HG02943 (cell line): ENCODE measurements around the gene PDCD1.

ENCODE experiments used
- ATAC-seq: cut with Tn5 transposase; IDR thresholded peaks from one replicate; pipeline ENCODE4 v1.9.1; 2021; ENCODE audit warnings: mild to moderate bottlenecking, low read depth, moderate library complexity; ENCODE audit not compliant: unreplicated experiment

PDCD1 gene

GRCh38 chr2:241865957-241866789 lies 7.5 kb upstream of the PDCD1 start:
- no peak for ATAC-seq

- ATAC-seq, result no peak
Measured at GRCh38 chr2:241865416-241865956, 6.8 kb upstream of the PDCD1 start.

- ATAC-seq, result no peak
Measured at GRCh38 chr2:241864850-241865213, 6.1 kb upstream of the PDCD1 start.

- ATAC-seq, result no peak
Measured at GRCh38 chr2:241864168-241864849, 5.6 kb upstream of the PDCD1 start.

GRCh38 chr2:241863536-241863954 lies 4.9 kb upstream of the PDCD1 start:
- ATAC-seq, result no peak

- ATAC-seq, result no peak
Measured at GRCh38 chr2:241862775-241863535, 4.3 kb upstream of the PDCD1 start.

- no peak for ATAC-seq
Measured at GRCh38 chr2:241862093-241862492, 3.4 kb upstream of the PDCD1 start.

- no peak for ATAC-seq
Measured at GRCh38 chr2:241861264-241861663, 2.6 kb upstream of the PDCD1 start.

- ATAC-seq, result no peak
Measured at GRCh38 chr2:241860184-241861078, 1.7 kb upstream of the PDCD1 start.

- ATAC-seq, result no peak
Measured at GRCh38 chr2:241859436-241860183, 916 bp upstream of the PDCD1 start.

GRCh38 chr2:241859017-241859435 lies 332 bp upstream of the PDCD1 start:
- no peak for ATAC-seq

- ATAC-seq, result no peak
Measured at GRCh38 chr2:241857572-241858121, 1.0 kb downstream of the PDCD1 start.

GRCh38 chr2:241857041-241857541 lies 1.6 kb downstream of the PDCD1 start:
- ATAC-seq, result no peak

- ATAC-seq, result no peak
Measured at GRCh38 chr2:241855888-241856422, 2.7 kb downstream of the PDCD1 start.

- no peak for ATAC-seq
Measured at GRCh38 chr2:241855245-241855887, 3.3 kb downstream of the PDCD1 start.

- ATAC-seq, result no peak
Measured at GRCh38 chr2:241854342-241855244, 4.1 kb downstream of the PDCD1 start.
